H1 (cell line): ENCODE data around the gene NFYA. TPM values are rescaled to one million over a fixed set of nuclear protein-coding genes. Genes with fewer than 3 reads are reported as not detected.

Experiments used
- CTCF ChIA-PET: fragments of 300-600 bp; sonication (Branson Sonifier 250); formaldehyde crosslinking; loops from one replicate; lab custom pipeline; 2021; ENCODE audit not compliant: partially characterized antibody; lab: Charles Lee
- POLR2A ChIA-PET: fragments of 300-600 bp; sonication (Branson Sonifier 250); formaldehyde crosslinking; loops from one replicate; lab custom pipeline; 2021; ENCODE audit warnings: inconsistent platforms; ENCODE audit not compliant: partially characterized antibody; lab: Charles Lee
- DNase-seq, 2 experiments: peaks; one replicate each; pipeline versions ENCODE4 v3.0.0 to v3.0.0-alpha.2; 2010 to 2022; ENCODE audit warnings: low spot score in 2 of 2, low read depth in 1 of 2, mixed read lengths in 1 of 2
- FAIRE-seq: peaks from 2 replicates; lab custom pipeline; 2011; peaks lifted over from hg19 to GRCh38; lab: Jason Lieb, UNC
- H2AFZ ChIP-seq: 2 replicates; pipeline ENCODE4 v1.8.1; 2012; ENCODE audit warnings: low read length, inconsistent platforms
- H2AK5ac ChIP-seq: 2 replicates; pipeline ENCODE4 v1.6.1; 2013; ENCODE audit warnings: low read depth, low read length
- H2BK120ac ChIP-seq: replicated peaks from 2 replicates; pipeline ENCODE3; 2013; ENCODE audit warnings: low read depth, low read length, inconsistent platforms
- H2BK12ac ChIP-seq: 2 replicates; pipeline ENCODE4 v1.6.1; 2013; ENCODE audit warnings: low read depth, low read length
- H2BK15ac ChIP-seq: 2 replicates; pipeline ENCODE4 v1.6.1; 2013; ENCODE audit warnings: low read length
- H2BK20ac ChIP-seq: 2 replicates; pipeline ENCODE4 v1.6.1; 2013; ENCODE audit warnings: low read length
- H2BK5ac ChIP-seq: 2 replicates; pipeline ENCODE4 v1.6.1; 2013; ENCODE audit warnings: low read depth, low read length
- H3K14ac ChIP-seq: 2 replicates; pipeline ENCODE4 v1.6.1; 2013; ENCODE audit warnings: inconsistent platforms; ENCODE audit not compliant: insufficient read length
- H3K18ac ChIP-seq: 2 replicates; pipeline ENCODE4 v1.6.1; 2013; ENCODE audit warnings: low read length; ENCODE audit errors: extremely low read depth
- H3K23ac ChIP-seq: 2 replicates; pipeline ENCODE4 v1.6.1; 2013; ENCODE audit warnings: inconsistent platforms; ENCODE audit not compliant: insufficient read length
- H3K23me2 ChIP-seq: 2 replicates; pipeline ENCODE4 v1.6.1; 2013; ENCODE audit warnings: low read depth, low read length
- H3K27ac ChIP-seq: 2 replicates; pipeline ENCODE4 v1.6.1; 2011; ENCODE audit warnings: low read depth, low read length, inconsistent platforms
- H3K27me3 ChIP-seq, 4 experiments: replicated peaks in 1 of 4; 1 replicate in 1 of 4; 2 replicates in 3 of 4; pipeline versions ENCODE4 v1.6.1 to v1.8.1; 2011 to 2013; ENCODE audit warnings: low read length in 3 of 4, mild to moderate bottlenecking in 3 of 4, inconsistent platforms in 2 of 4, mixed read lengths in 2 of 4, moderate library complexity in 1 of 4; ENCODE audit not compliant: control insufficient read depth in 3 of 4, insufficient read depth in 3 of 4; ENCODE audit errors: extremely low read depth in 1 of 4
- H3K36me3 ChIP-seq, 4 experiments: 2 replicates each; pipeline versions ENCODE4 v1.6.1 to v1.8.1; 2011 to 2013; ENCODE audit warnings: mild to moderate bottlenecking in 4 of 4, low read length in 3 of 4, moderate library complexity in 2 of 4, control low read depth in 1 of 4, inconsistent platforms in 1 of 4; ENCODE audit not compliant: insufficient read depth in 4 of 4, control insufficient read depth in 2 of 4
- H3K4ac ChIP-seq: replicated peaks from 2 replicates; pipeline ENCODE3; 2013; ENCODE audit warnings: low read length, low read depth, mixed read lengths, inconsistent platforms; ENCODE audit not compliant: insufficient read length
- H3K4me1 ChIP-seq, 4 experiments: replicated peaks in 1 of 4; 1 replicate in 1 of 4; 2 replicates in 3 of 4; pipeline versions ENCODE4 v1.6.1 to v1.8.1; 2011 to 2013; ENCODE audit warnings: low read length in 3 of 4, inconsistent platforms in 2 of 4, mixed read lengths in 1 of 4; ENCODE audit not compliant: insufficient read depth in 4 of 4, control insufficient read depth in 3 of 4
- H3K4me2 ChIP-seq, 2 experiments: 2 replicates each; pipeline versions ENCODE4 v1.6.1 to v1.8.1; 2011 to 2013; ENCODE audit warnings: low read depth in 2 of 2, low read length in 2 of 2, control low read depth in 1 of 2, inconsistent platforms in 1 of 2, mild to moderate bottlenecking in 1 of 2; ENCODE audit not compliant: insufficient read depth in 1 of 2
- H3K4me3 ChIP-seq, 4 experiments: fragments of 200-600, 300-600 bp in 1 of 4; sonication (generic), shearing (Covaris generic), sonication (Bioruptor Twin) in 1 of 4; 2 replicates each; pipeline versions ENCODE4 v1.5.1 to v1.8.1; 2011 to 2016; ENCODE audit warnings: low read length in 4 of 4, low read depth in 3 of 4, control low read depth in 2 of 4, inconsistent platforms in 2 of 4, mild to moderate bottlenecking in 2 of 4, mixed read lengths in 1 of 4, moderate library complexity in 1 of 4; ENCODE audit not compliant: insufficient read depth in 2 of 4; ENCODE audit errors: extremely low read depth in 1 of 4
- H3K56ac ChIP-seq: replicated peaks from 2 replicates; pipeline ENCODE3; 2013; ENCODE audit warnings: low read depth, mild to moderate bottlenecking, mixed read lengths, low read length, inconsistent platforms; ENCODE audit not compliant: insufficient read length
- H3K79me1 ChIP-seq: 2 replicates; pipeline ENCODE4 v1.6.1; 2013; ENCODE audit warnings: low read depth, low read length, control low read depth
- H3K79me2 ChIP-seq, 2 experiments: 2 replicates each; pipeline versions ENCODE4 v1.6.1 to v1.8.1; 2012 to 2013; ENCODE audit warnings: low read length in 2 of 2, mild to moderate bottlenecking in 2 of 2, inconsistent platforms in 1 of 2; ENCODE audit not compliant: insufficient read depth in 2 of 2, control insufficient read depth in 1 of 2
- H3K9ac ChIP-seq, 4 experiments: replicated peaks in 1 of 4; 1 replicate in 1 of 4; 2 replicates in 3 of 4; pipeline versions ENCODE4 v1.6.1 to v1.8.1; 2011 to 2013; ENCODE audit warnings: low read depth in 3 of 4, low read length in 3 of 4, control low read depth in 2 of 4, mild to moderate bottlenecking in 2 of 4, moderate library complexity in 2 of 4, inconsistent platforms in 1 of 4; ENCODE audit errors: extremely low read depth in 1 of 4
- H3K9me3 ChIP-seq, 2 experiments: 2 replicates each; pipeline versions ENCODE4 v1.6.1 to v1.8.1; 2012 to 2013; ENCODE audit warnings: mild to moderate bottlenecking in 2 of 2, moderate library complexity in 2 of 2, control low read depth in 1 of 2, inconsistent platforms in 1 of 2, low read depth in 1 of 2, low read length in 1 of 2, mixed read lengths in 1 of 2; ENCODE audit not compliant: insufficient read depth in 2 of 2
- H4K20me1 ChIP-seq, 2 experiments: replicated peaks in 1 of 2; 2 replicates each; pipeline versions ENCODE3 to v1.8.1; 2011 to 2013; ENCODE audit warnings: inconsistent platforms in 2 of 2, low read length in 2 of 2, mild to moderate bottlenecking in 1 of 2; ENCODE audit not compliant: insufficient read depth in 2 of 2, control insufficient read depth in 1 of 2
- H4K5ac ChIP-seq: 2 replicates; pipeline ENCODE4 v1.6.1; 2013; ENCODE audit warnings: low read length, low read depth, mixed read lengths, inconsistent platforms; ENCODE audit not compliant: insufficient read length
- H4K8ac ChIP-seq: 2 replicates; pipeline ENCODE4 v1.8.0; 2013; ENCODE audit warnings: mild to moderate bottlenecking, moderate library complexity, low read length, inconsistent platforms; ENCODE audit not compliant: insufficient read depth; ENCODE audit errors: extremely low read depth
- H4K91ac ChIP-seq: replicated peaks from 2 replicates; pipeline ENCODE3; 2013; ENCODE audit warnings: low read length, mixed read lengths, inconsistent platforms; ENCODE audit not compliant: insufficient read length
- EZH2 ChIP-seq: fragments of 200-600 bp; sonication (generic); IDR thresholded peaks from 2 replicates; pipeline ENCODE4 v1.7.1; 2012; ENCODE audit warnings: low read depth, mild to moderate bottlenecking, moderate library complexity, low read length, inconsistent platforms; ENCODE audit not compliant: severe bottlenecking
- FOSL1 ChIP-seq: IDR thresholded peaks from 2 replicates; pipeline ENCODE4 v1.6.1; 2011; ENCODE audit warnings: mild to moderate bottlenecking, low read depth, low read length, moderate library complexity; ENCODE audit not compliant: insufficient read depth
- SAP30 ChIP-seq: fragments of 300-600 bp; sonication (generic); IDR thresholded peaks from 2 replicates; pipeline ENCODE4 v1.7.1; 2012; ENCODE audit warnings: low read length, moderate library complexity, mild to moderate bottlenecking, inconsistent platforms; ENCODE audit not compliant: insufficient read depth, insufficient replicate concordance
- SRF ChIP-seq: IDR thresholded peaks from 2 replicates; pipeline ENCODE4 v1.6.1; 2011; ENCODE audit warnings: mild to moderate bottlenecking, low read depth, low read length, moderate library complexity
- TAF1 ChIP-seq: IDR thresholded peaks from 2 replicates; pipeline ENCODE4 v1.6.1; 2011; ENCODE audit warnings: mild to moderate bottlenecking, low read depth, low read length
- WGBS, 2 experiments: shearing (Covaris generic) in 1 of 2; methylation state at CpG; one replicate each; pipeline versions ENCODE4 v1.1.6 to v1.1.7; 2013 to 2015; ENCODE audit warnings: low lambda C conversion rate in 2 of 2, mixed read lengths in 2 of 2, inconsistent platforms in 1 of 2, low coverage in 1 of 2, missing lambda C conversion rate in 1 of 2; ENCODE audit not compliant: insufficient replicate concordance in 2 of 2, insufficient coverage in 1 of 2, insufficient read length in 1 of 2; ENCODE audit errors: extremely low coverage in 1 of 2, missing lambda C conversion rate in 1 of 2; 5-methylcytosine and 5-hydroxymethylcytosine counted together
- polyA plus RNA-seq, 7 experiments: library from polyadenylated mRNA; depleted of rRNA in 3 of 7; stranded (reverse) in 5 of 7; unstranded in 2 of 7; fragments of >200 nt in 5 of 7; fragments of 200-250 nt in 2 of 7; gene quantifications; 1 replicate in 5 of 7; 2 replicates in 1 of 7; 4 replicates in 1 of 7; pipeline versions ENCODE4 v1.2.1 to v1.2.3, GENCODE V29; 2011 to 2013; ENCODE audit warnings: missing spikeins in 2 of 7, mixed read lengths in 2 of 7
- total RNA-seq: library from RNA; stranded (reverse); fragmentation: NEBNext Ultra II Directional; extraction: Animal tissue kit (Norgen Biotek cat#: 25700); gene quantifications from 2 replicates; pipeline ENCODE4 v1.2.1, GENCODE V29; 2021
- TF ChIP-seq, protein P1 (sequence below): IDR thresholded peaks from 2 replicates; pipeline ENCODE4 v1.6.1; 2012; ENCODE audit warnings: inconsistent platforms

The NFYA gene
- total and polyA plus RNA-seq, 2 of the 8 experiments (the other 6 are each of a cell fraction or from before 2014, with no cell fraction given) = 19.8 to 33.7 TPM

DNA sequence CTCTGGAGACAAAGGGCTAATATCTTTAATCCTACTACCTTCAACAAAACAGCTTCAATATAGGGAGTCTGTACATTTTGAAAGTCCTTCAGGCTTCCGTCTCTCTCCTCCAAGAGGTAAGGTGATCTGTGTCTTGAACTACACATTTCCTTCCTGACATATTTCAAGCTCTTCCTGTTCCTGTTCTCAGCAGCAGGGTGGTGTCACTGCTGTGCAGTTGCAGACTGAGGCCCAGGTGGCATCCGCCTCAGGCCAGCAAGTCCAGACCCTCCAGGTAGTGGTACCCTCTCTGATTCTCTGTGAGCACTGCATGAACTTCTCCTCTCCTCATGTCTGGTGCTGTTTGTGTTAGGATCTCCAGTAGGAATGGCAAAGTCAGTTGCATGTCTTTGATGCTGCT is 7.8 kb downstream of the NFYA start:
- H3K23me2 ChIP-seq = no peaks in the 10 kb centered on the region
- H2AFZ ChIP-seq = no peak overlapping the region
- H2BK5ac ChIP-seq = no peak overlapping the region
- no peak for DNase-seq
- ChIA-PET POLR2A (no interaction called here), CTCF (no interaction called here)
- no peak overlapping the region for H3K9ac ChIP-seq
- H2BK20ac ChIP-seq = no peak overlapping the region
- no peak overlapping the region for H3K23ac ChIP-seq
- H3K79me1 ChIP-seq = no peaks in the 10 kb centered on the region; the same call in 1 of the 2 replicates
- peaks cover 23 to 84% of the 10 kb centered on the region in 2 experiments; a peak in 3 of 4 replicates for H3K79me2 ChIP-seq
- no peak overlapping the region for H2BK120ac ChIP-seq
- no peak overlapping the region for H2BK15ac ChIP-seq
- no peak for FAIRE-seq
- H3K4ac ChIP-seq = no peak overlapping the region
- no peak overlapping the region for H3K4me2 ChIP-seq
- H3K56ac ChIP-seq = no peak overlapping the region
- peaks cover 3 to 8% of the 10 kb centered on the region in 2 experiments for H4K20me1 ChIP-seq
- no peak overlapping the region for H3K27ac ChIP-seq
- 78% methylated on average over 2 of the region's 2 CpGs; no CpG with 5 or more reads in 1 of the 2 experiments for WGBS, 2 experiments
- TF ChIP-seq EZH2 (no peak), TAF1 (no peak), FOSL1 (no peak), SAP30 (no peak), SRF (no peak)
- TF ChIP-seq, protein P1, sequence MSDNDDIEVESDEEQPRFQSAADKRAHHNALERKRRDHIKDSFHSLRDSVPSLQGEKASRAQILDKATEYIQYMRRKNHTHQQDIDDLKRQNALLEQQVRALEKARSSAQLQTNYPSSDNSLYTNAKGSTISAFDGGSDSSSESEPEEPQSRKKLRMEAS = no peak
- H3K36me3 ChIP-seq = peaks cover 14 to 62% (median 41%) of the 10 kb centered on the region in 4 experiments
- H2BK12ac ChIP-seq = no peak overlapping the region
- H4K91ac ChIP-seq = no peak overlapping the region
- no peak overlapping the region for H2AK5ac ChIP-seq
- H4K5ac ChIP-seq = no peak overlapping the region
- no peaks in the 10 kb centered on the region for H3K9me3 ChIP-seq
- H3K27me3 ChIP-seq = no peaks in the 10 kb centered on the region
- no peak overlapping the region for H3K4me3 ChIP-seq
- no peak overlapping the region for H4K8ac ChIP-seq
- peaks cover 0 to 3% (median 0%) of the 10 kb centered on the region in 4 experiments; a peak in 1 of 7 replicates for H3K4me1 ChIP-seq
- H3K14ac ChIP-seq = no peak overlapping the region
- no peak overlapping the region for H3K18ac ChIP-seq
